ENCODE measurements around the gene SPSB4.

The SPSB4 gene

GRCh38 chr3:141093971-141094684 is 43.0 kb downstream of the SPSB4 start:
- peak; percentile 16 for DNase-seq (ENCODE audit: low read depth)
- TF ChIP-seq CTCF (conservative IDR thresholded peaks at IDR 0.05; ENCODE audit: low read depth, low read length): no peak
- H3K4me3 ChIP-seq (ENCODE audit: low read depth, low read length): no peak overlapping the region

GRCh38 chr3:141094790-141095545 is 43.8 kb downstream of the SPSB4 start:
- peak overlapping the region; percentile 39 for H3K4me3 ChIP-seq (ENCODE audit: low read depth, low read length)
- DNase-seq (ENCODE audit: low read depth): peak; percentile 72
- no peak for TF ChIP-seq CTCF (conservative IDR thresholded peaks at IDR 0.05; ENCODE audit: low read depth, low read length)

- no peak overlapping the region for H3K4me3 ChIP-seq (ENCODE audit: low read depth, low read length)
- no peak for DNase-seq (ENCODE audit: low read depth)
- TF ChIP-seq CTCF (conservative IDR thresholded peaks at IDR 0.05; ENCODE audit: low read depth, low read length): no peak
Measured at GRCh38 chr3:141095546-141095937, 44.4 kb downstream of the SPSB4 start.

- no peak for DNase-seq (ENCODE audit: low read depth)
- no peak for TF ChIP-seq CTCF (conservative IDR thresholded peaks at IDR 0.05; ENCODE audit: low read depth, low read length)
- no peak overlapping the region for H3K4me3 ChIP-seq (ENCODE audit: low read depth, low read length)
Measured at GRCh38 chr3:141096164-141096563, 45.0 kb downstream of the SPSB4 start.

- TF ChIP-seq CTCF (conservative IDR thresholded peaks at IDR 0.05; ENCODE audit: low read depth, low read length): no peak
- no peak for DNase-seq (ENCODE audit: low read depth)
- H3K4me3 ChIP-seq (ENCODE audit: low read depth, low read length): no peak overlapping the region
Measured at GRCh38 chr3:141096981-141097380, 45.8 kb downstream of the SPSB4 start.

- no peak overlapping the region for H3K4me3 ChIP-seq (ENCODE audit: low read depth, low read length)
- no peak for DNase-seq (ENCODE audit: low read depth)
- TF ChIP-seq CTCF (conservative IDR thresholded peaks at IDR 0.05; ENCODE audit: low read depth, low read length): no peak
Measured at GRCh38 chr3:141100112-141100511, 49.0 kb downstream of the SPSB4 start.
